RCC 7860 (cell line): ENCODE data around the gene IGFBP1.
"Not testable (repeated sequence)": the region's sequence is repeated elsewhere in the genome, so short reads cannot be mapped to it uniquely, and the experiment has no call there.

Source experiments
- DNase-seq: peaks from one replicate; pipeline ENCODE4 v3.0.0-alpha.2; 2015; ENCODE audit warnings: low spot score
- FAIRE-seq: peaks from 2 replicates; lab custom pipeline; 2012; peaks lifted over from hg19 to GRCh38; lab: Jason Lieb, UNC

The IGFBP1 gene

DNA sequence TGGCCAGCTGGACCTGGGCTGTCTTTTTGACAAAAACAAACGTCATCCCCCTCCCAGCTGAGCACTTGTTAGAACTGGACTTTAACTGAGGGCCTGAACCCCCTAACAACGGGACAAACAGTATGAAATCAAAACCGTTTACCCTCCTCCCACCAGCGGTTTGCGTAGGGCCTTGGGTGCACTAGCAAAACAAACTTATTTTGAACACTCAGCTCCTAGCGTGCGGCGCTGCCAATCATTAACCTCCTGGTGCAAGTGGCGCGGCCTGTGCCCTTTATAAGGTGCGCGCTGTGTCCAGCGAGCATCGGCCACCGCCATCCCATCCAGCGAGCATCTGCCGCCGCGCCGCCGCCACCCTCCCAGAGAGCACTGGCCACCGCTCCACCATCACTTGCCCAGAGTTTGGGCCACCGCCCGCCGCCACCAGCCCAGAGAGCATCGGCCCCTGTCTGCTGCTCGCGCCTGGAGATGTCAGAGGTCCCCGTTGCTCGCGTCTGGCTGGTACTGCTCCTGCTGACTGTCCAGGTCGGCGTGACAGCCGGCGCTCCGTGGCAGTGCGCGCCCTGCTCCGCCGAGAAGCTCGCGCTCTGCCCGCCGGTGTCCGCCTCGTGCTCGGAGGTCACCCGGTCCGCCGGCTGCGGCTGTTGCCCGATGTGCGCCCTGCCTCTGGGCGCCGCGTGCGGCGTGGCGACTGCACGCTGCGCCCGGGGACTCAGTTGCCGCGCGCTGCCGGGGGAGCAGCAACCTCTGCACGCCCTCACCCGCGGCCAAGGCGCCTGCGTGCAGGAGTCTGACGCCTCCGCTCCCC is at the start of gene IGFBP1:
TSS of gene IGFBP1 (plus strand) at position 304 of the 808 bp plus-strand sequence. CDS start at position 469, 165 bp downstream.
- no peak for FAIRE-seq

GRCh38 chr7:45838852-45839251 is 49.4 kb upstream of the IGFBP1 start:
- FAIRE-seq, DNase-seq: not testable (repeated sequence)

More for the DNA sequence above, at the start of gene IGFBP1:
- no peak for DNase-seq

GRCh38 chr7:45841926-45842717 is 46.2 kb upstream of the IGFBP1 start:
- peak; percentile 11 for DNase-seq
- peak; percentile 61 for FAIRE-seq

GRCh38 chr7:45846536-45846935 is 41.8 kb upstream of the IGFBP1 start:
- DNase-seq, FAIRE-seq: not testable (repeated sequence)

DNA sequence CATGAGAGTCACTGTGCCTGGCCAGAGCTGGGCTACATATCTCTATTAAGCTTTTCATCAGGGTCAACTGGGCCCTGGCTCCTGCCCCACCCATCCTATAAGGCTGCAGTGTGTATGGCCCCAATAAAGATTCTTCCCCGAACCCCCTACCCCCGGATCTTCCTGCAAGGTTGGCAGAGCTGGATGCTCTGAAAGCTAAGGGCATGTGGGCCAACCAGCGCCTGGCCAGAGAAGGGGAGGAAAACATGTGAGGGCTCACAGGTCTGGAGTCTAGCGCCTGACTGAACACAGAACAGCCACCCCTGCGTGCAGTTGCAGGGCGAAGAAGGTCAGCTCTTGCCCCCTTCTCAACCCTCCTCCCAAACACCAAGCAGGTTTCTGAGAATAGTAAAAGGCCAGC is 39.6 kb upstream of the IGFBP1 start:
- not testable (repeated sequence) for FAIRE-seq, DNase-seq

GRCh38 chr7:45852984-45853383 is 35.3 kb upstream of the IGFBP1 start:
- not testable (repeated sequence) for FAIRE-seq, DNase-seq

DNA sequence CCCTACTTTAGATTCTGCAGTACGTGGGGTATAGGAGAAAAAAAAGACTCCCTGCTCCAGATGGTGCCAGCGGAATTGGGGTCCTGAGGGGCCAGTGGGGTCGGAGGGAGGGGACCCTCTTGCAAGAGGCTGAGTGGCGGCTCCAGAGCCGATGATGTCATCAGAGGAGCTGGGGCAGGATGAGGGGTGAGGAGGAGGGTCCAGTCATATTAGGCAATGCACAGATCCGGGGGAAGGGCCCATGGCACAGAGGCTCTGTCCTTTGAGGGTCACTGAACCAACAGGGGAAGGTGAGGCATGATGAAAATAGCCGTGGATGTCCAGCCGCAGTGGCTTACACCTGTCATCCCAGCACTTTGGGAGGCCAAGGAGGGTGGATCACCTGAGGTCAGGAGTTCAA is 34.8 kb upstream of the IGFBP1 start:
- DNase-seq, FAIRE-seq: not testable (repeated sequence)

DNA sequence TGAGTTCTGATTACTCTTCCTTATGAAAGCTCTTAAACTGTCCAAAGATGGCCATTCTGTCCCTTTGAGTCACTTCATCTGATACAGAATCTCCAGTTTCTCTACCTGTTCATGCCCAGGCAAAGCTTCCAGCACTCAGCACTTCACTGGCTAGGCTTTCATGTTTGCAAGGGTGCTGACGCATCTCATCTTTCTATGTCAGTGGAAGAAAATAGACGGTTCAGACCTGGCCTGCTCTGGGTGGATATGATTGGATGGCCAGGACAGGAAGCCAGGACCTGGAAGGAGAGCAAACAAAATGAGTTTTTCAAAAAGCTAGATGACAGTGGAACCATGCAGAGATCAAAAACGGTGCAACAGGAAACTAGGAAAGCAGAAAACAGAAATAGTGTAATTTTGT is 32.6 kb upstream of the IGFBP1 start:
- DNase-seq, FAIRE-seq: not testable (repeated sequence)

DNA sequence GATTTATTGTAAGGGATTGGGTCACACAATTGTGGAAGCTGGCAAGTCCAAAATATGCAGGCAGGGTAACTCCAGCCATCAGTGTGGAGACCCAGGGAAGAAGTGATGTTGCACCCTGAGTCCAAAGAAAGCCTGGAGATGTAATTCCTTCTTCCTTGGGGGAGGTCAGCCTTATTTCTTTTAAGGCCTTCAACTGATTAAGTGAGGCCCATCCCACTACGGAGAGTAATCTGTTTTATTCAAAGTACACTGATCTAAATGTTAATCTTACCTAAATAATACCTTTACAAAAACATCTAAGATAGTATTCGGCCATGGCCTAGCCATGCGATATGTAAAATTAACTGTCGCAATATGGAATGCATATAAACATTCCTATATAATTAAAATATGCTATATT is 31.4 kb upstream of the IGFBP1 start:
- DNase-seq = not testable (repeated sequence)
- FAIRE-seq = peak; percentile 11

GRCh38 chr7:45863715-45864114 is 24.6 kb upstream of the IGFBP1 start:
- DNase-seq = no peak
- FAIRE-seq = no peak

- DNase-seq (no peak), FAIRE-seq (no peak)
Observed at GRCh38 chr7:45865594-45866410, 22.5 kb upstream of the IGFBP1 start.

DNA sequence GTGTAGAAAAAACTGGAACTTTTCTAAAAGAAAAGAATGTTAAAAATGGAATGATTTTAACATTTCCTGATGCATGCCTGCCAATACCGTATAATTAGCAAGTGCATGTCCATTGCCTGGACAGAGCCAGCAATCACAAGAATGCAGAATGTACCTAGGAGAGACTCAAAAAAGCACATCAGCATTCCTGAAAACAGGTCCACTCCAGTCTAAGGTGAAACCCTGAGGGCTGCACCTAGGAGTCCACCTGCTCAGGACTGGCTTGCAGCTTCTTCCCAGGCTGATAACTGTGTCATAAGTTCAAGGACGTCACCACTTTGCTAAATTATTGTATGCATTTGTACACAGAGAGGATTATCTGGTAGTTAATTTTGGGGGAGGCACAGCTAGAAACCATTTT is 20.8 kb upstream of the IGFBP1 start:
- FAIRE-seq = no peak

DNA sequence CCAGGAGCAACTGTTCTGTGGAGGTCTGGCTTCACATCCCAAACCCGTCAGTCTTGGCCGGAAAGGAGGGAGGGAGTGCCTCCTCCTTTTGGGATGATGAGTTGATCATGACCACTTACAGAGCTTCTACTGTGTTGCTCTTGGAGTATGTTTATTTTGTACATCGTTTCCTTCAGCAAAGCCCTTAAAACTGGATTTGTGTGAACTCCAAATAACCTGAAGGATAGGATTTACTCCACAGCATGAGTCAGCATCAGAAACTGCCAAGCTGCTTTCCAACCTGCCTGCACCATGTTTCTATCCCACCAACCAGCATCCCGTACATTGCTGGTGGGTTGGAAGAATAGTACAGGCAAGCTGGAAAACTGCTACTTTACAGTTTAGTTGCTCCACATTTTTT is 18.9 kb upstream of the IGFBP1 start:
- FAIRE-seq (no peak), DNase-seq (no peak)

More for the DNA sequence above, 20.8 kb upstream of the IGFBP1 start:
- no peak for DNase-seq

DNA sequence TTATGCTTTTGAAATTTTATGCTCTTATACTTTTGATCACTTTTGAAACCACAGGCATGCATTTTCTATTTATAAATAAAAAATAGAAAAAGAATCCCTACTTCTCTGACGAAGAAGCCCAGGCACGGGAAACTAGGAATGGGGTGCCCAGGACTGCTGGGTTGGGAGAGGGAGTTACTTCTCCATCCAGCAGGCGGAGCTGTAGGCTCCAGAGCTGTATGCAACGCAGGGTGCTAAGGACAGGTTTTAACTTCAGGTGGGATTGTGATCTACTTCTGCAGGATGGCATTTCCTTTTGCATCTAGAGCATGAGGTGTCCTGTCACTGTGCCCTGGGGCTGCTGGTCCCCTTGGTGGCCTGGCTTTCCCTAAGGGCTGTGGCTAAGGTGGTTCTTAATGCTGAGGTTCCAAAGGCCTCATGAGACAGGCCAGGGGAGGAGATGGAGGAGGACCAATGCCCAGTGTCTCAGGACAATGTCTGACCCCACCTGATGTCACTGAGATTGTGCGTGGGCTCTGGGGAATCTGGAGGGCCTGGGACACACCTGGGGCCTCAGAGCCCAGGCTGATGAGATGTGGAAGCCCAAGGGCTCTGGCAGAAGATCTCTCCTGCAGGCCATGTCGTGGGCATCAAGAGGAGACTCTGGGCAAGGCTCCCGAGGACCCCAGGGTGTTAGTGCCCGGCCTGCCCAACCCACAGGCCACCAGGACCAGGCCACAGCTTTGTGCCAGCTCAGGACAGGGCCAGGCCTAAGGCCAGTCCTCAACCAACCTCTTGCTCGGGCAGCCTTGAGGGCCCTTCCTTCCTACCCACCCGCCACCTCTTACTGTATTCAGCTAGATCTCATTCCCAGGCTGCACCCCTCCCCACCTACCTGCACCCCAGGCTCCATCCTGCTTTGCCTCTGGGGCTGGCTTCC is 15.9 kb upstream of the IGFBP1 start:
- DNase-seq = no peak
- no peak for FAIRE-seq

DNA sequence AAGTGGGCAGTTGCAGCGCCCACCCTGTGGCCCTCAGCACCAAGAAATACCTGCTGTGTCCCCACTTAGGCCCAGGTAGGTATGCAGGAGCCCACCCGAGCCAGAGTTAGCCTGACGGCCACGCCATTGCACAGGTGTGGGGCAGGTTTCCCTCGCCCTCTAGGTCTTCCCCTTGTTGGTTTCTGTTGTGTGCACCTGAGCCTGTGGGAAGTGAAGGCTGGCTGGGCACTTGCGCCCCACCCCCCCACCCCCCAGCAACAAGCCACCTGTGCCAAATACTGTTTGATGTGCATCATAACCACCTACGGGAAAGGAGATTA is 15.3 kb upstream of the IGFBP1 start, which contains the start of gene CCDC201:
TSS of gene CCDC201 (minus strand) at position 48 of the 320 bp plus-strand sequence. CDS start 75 bp downstream, outside the sequence.
- no peak for DNase-seq
- no peak for FAIRE-seq

GRCh38 chr7:45873355-45873754 is 14.9 kb upstream of the IGFBP1 start:
- no peak for FAIRE-seq
- no peak for DNase-seq

DNA sequence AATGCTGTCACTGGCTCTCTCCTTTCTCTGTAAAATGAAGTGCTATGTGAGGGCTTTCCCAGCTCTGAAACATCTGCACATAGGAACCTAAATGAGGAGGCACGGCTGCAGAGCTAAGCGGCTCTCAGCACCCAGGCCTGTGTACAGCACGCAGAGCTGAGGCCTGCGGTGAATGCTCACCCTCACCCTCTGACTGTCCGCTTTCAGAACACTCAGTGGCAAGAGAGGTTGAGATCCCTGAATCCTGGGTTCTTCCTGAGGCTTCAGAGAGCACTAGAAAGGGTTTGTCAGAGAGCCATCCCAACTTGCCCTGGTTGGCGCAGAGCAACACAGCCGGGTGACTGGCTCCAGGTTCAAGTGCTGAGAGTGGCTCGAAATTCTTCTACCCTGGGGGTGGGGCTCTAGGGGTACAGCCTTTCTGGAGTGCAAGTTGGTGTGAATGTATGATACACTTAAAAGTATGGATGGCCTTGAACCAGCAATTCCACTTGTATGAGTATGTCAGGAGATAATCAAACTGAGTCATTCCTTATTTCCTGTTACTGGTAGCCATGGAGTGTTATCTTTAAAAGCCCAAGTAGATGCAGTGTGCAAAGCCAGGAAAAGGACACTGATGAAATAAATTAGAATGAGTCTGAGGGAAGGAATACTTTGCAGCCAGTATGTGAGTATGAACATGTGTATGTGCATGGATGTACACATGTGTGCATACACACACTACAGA is 13.7 kb upstream of the IGFBP1 start:
- FAIRE-seq = peak; percentile 54
- DNase-seq = peak; percentile 86

DNA sequence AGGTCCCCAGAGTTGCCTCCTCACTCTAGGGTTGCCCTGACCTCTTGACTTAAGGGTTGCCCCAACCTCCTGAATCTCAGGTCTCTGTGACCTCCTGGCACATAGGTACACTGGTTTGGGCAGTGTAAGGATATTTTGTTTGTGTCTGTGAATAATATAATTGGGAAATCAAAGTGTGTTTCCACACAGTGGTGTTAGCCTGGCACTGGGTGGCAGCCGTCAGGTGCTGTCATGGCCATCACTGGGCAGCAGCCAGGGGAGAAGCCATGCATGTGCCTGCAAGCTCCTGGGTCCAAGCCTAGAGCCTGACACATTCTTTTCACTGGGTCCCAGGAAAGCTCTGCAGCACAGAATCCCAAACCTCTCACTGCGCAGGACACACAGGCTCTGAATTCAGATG is 11.8 kb upstream of the IGFBP1 start:
- no peak for DNase-seq

GRCh38 chr7:45878457-45879144 is 9.7 kb upstream of the IGFBP1 start:
- DNase-seq (no peak), FAIRE-seq (no peak)

More for the DNA sequence above, 11.8 kb upstream of the IGFBP1 start:
- FAIRE-seq = no peak
